Measurements from ENCODE around the gene YEATS4. TPM values are rescaled to one million over a fixed set of nuclear protein-coding genes. Genes with fewer than 3 reads are reported as not detected.

Gene YEATS4
- total RNA-seq, 4 donors from 2014 or later = 8.0 to 58.2 (median 14.1) TPM

GRCh38 chr12:69343357-69343756 lies 16.2 kb upstream of the YEATS4 start:
- Histone ChIP-seq H3K36me3 (no peaks in the 10 kb centered on the region), H3K4me1 (no peaks in the 10 kb centered on the region), H3K9me3 (no peaks in the 10 kb centered on the region), H3K27me3 (no peaks in the 10 kb centered on the region), H3K27ac (no peak overlapping the region), H3K4me3 (no peak overlapping the region)
- TF ChIP-seq POLR2A (IDR thresholded peaks at IDR 0.05) (no peak), CTCF (IDR thresholded peaks at IDR 0.05) (no peak)
- no peak for DNase-seq
- intact Hi-C loops (cut with DNase I; ENCODE audit: low total_unique reads) = no loop called here

GRCh38 chr12:69343885-69344612 lies 15.5 kb upstream of the YEATS4 start:
- Histone ChIP-seq H3K9me3 (no peaks in the 10 kb centered on the region), H3K27ac (no peak overlapping the region), H3K4me1 (no peaks in the 10 kb centered on the region), H3K27me3 (no peaks in the 10 kb centered on the region), H3K4me3 (no peak overlapping the region), H3K36me3 (no peaks in the 10 kb centered on the region)
- intact Hi-C loops (cut with DNase I; ENCODE audit: low total_unique reads) = no loop called here
- no peak for DNase-seq
- no peak for TF ChIP-seq CTCF (IDR thresholded peaks at IDR 0.05)

- no peaks in the 10 kb centered on the region for H3K9me3 ChIP-seq
- intact Hi-C loops (cut with DNase I; ENCODE audit: low total_unique reads) = no loop called here
- H3K27me3 ChIP-seq = no peaks in the 10 kb centered on the region
- no peaks in the 10 kb centered on the region for H3K4me1 ChIP-seq
- no peaks in the 10 kb centered on the region for H3K36me3 ChIP-seq
- TF ChIP-seq POLR2A (IDR thresholded peaks at IDR 0.05) (no peak), CTCF (IDR thresholded peaks at IDR 0.05) (no peak)
- no peak overlapping the region for H3K27ac ChIP-seq
- H3K4me3 ChIP-seq = no peak overlapping the region
- no peak for DNase-seq
Measured at GRCh38 chr12:69345077-69345476, 14.5 kb upstream of the YEATS4 start.

GRCh38 chr12:69345742-69346141 lies 13.8 kb upstream of the YEATS4 start:
- intact Hi-C loops (cut with DNase I; ENCODE audit: low total_unique reads) = no loop called here
- DNase-seq = no peak
- TF ChIP-seq POLR2A (IDR thresholded peaks at IDR 0.05) (no peak), CTCF (IDR thresholded peaks at IDR 0.05) (no peak)

GRCh38 chr12:69348162-69348938 lies 11.2 kb upstream of the YEATS4 start, which contains the start of gene LYZ:
Gene LYZ, plus strand, starts transcription at chr12:69348381. Its CDS starts 28 bp downstream, at chr12:69348409.
- Histone ChIP-seq H3K4me1 (no peaks in the 10 kb centered on the region), H3K27me3 (no peaks in the 10 kb centered on the region), H3K9me3 (no peaks in the 10 kb centered on the region), H3K4me3 (no peak within 1 kb of the TSS), H3K27ac (no peak within 1 kb of the TSS), H3K36me3 (no peaks in the 10 kb centered on the region)
- TF ChIP-seq CTCF (IDR thresholded peaks at IDR 0.05) = no peak
- no peak for TF ChIP-seq POLR2A (IDR thresholded peaks at IDR 0.05)
- intact Hi-C loops (cut with DNase I; ENCODE audit: low total_unique reads) = no loop called here
- DNase-seq = no peak

More at GRCh38 chr12:69345742-69346141, 13.8 kb upstream of the YEATS4 start:
- H3K36me3 ChIP-seq = no peaks in the 10 kb centered on the region
- H3K4me1 ChIP-seq = no peaks in the 10 kb centered on the region
- no peak overlapping the region for H3K27ac ChIP-seq
- no peak overlapping the region for H3K4me3 ChIP-seq
- H3K27me3 ChIP-seq = no peaks in the 10 kb centered on the region
- H3K9me3 ChIP-seq = no peaks in the 10 kb centered on the region

Data from uterus (tissue), 4 donors.